GM23248 (cell line): ENCODE data around the gene PPP3R2.

Experiments used
- EZH2 ChIP-seq: fragments of 200-600 bp; sonication (generic); IDR thresholded peaks from 2 replicates; pipeline ENCODE4 v1.6.1; 2018; ENCODE audit warnings: antibody characterized with exemption, mild to moderate bottlenecking; ENCODE audit not compliant: insufficient read depth, poor library complexity, severe bottlenecking
- EZH2phosphoT487 ChIP-seq: fragments of 200-600 bp; sonication (generic); IDR thresholded peaks from 2 replicates; pipeline ENCODE4 v1.6.1; 2018; ENCODE audit warnings: antibody characterized with exemption, moderate library complexity, mild to moderate bottlenecking, low read depth; ENCODE audit not compliant: insufficient read depth

DNA sequence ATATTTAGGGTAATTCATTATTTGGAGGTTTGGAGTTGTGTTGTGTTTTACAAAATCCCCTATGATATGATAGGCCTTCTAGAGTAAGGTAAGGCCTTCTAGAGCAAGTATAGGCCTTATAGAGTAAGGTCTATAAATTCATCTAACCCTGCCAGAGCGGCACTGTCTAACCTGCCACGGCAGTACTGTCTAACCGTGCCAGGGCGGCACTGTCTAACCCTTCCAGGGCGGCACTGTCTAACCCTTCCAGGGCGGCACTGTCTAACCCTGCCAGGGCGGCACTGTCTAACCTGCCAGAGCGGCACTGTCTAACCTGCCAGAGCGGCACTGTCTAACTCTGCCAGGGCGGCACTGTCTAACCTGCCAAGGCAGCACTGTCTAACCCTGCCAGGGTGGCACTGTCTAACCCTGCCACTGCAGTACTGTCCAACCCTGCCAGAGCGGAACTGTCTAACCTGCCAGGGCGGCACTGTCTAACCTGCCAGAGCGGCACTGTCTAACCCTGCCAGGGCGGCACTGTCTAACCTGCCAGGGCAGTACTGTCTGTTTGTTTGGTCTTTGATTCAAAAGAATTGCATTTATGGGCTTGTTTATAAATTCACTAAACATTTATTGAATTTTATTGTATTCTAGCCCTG is 51.6 kb downstream of the PPP3R2 start:
- TF ChIP-seq EZH2phosphoT487 (no peak), EZH2 (no peak)
